Fibroblast of the aortic adventitia (primary cell): ENCODE data around the gene PPP2R5A. TPM values are rescaled to one million over a fixed set of nuclear protein-coding genes. Genes with fewer than 3 reads are reported as not detected.

ENCODE experiments used
- DNase-seq: peaks from one replicate; pipeline ENCODE4 v3.0.0-alpha.2; 2010; ENCODE audit warnings: low read depth
- H3K4me3 ChIP-seq: 2 replicates; pipeline ENCODE4 v1.5.1; 2011; ENCODE audit warnings: low read depth, mild to moderate bottlenecking, control low read depth, low read length, moderate library complexity
- CTCF ChIP-seq: IDR thresholded peaks from 2 replicates; pipeline ENCODE4 v1.5.1; 2011; ENCODE audit warnings: mild to moderate bottlenecking, low read length, control low read depth, inconsistent platforms; ENCODE audit not compliant: insufficient read depth
- total RNA-seq: library from RNA; depleted of rRNA; stranded (reverse); fragments of >200 nt; gene quantifications from 2 replicates; pipeline ENCODE4 v1.2.3, GENCODE V29; 2012; ENCODE audit warnings: low replicate concordance

Gene PPP2R5A
- total RNA-seq, 1 donor: 31.6 TPM

DNA sequence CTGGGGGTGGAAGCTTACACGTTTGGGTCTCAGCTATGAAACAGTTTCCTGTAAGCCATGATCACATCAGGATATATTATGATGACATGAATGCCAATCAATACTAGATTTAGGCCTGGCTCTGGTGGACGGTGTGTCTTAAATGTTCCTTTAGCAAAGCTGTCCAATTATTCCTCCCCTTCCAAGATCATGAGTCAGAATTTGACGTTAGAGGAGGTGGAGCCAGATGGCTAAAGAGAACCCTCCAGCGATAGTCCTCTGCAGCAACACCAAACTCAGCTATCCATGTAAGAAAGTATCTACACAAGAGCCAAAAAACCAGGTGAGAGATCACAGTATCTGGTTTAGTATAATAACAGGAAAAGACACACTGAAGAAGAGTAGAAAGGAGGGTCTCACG is 81.7 kb downstream of the PPP2R5A start:
- DNase-seq: peak; percentile 68
- no peak for TF ChIP-seq CTCF

GRCh38 chr1:212367474-212368072 is 82.4 kb downstream of the PPP2R5A start:
- DNase-seq: no peak
- no peak overlapping the region for H3K4me3 ChIP-seq
- no peak for TF ChIP-seq CTCF

More for the DNA sequence above, 81.7 kb downstream of the PPP2R5A start:
- no peak overlapping the region for H3K4me3 ChIP-seq

DNA sequence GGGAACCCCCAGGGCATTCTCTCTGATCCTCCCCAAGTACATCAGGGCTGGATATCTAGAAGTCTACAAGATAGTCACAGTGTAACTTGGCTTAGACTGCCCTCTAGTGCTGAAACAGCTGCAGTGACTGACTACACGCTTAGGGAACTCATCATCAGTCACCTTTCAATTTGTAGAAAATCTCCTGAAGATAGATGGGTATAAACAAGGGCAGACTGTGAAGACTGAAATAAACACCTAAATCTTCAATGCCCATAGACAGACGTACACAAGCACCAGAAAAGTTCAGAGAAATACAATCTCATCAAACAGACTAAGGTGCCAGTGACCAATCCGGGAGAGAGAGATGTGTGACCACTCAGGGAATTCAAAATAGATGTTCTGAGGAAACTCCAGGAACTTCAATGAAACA is 82.9 kb downstream of the PPP2R5A start:
- H3K4me3 ChIP-seq: no peak overlapping the region
- TF ChIP-seq CTCF: peak; percentile 92
- peak; percentile 87 for DNase-seq

GRCh38 chr1:212375986-212376385 is 90.8 kb downstream of the PPP2R5A start:
- DNase-seq: no peak
- no peak overlapping the region for H3K4me3 ChIP-seq
- no peak for TF ChIP-seq CTCF

GRCh38 chr1:212377644-212378043 is 92.4 kb downstream of the PPP2R5A start:
- no peak for DNase-seq
- no peak for TF ChIP-seq CTCF
- no peak overlapping the region for H3K4me3 ChIP-seq

- no peak for TF ChIP-seq CTCF
- no peak for DNase-seq
- no peak overlapping the region for H3K4me3 ChIP-seq
Observed at GRCh38 chr1:212379366-212379765, 94.2 kb downstream of the PPP2R5A start.
